ENCODE data around the gene GABRB3. TPM values are rescaled to one million over a fixed set of nuclear protein-coding genes. Genes with fewer than 3 reads are reported as not detected.

Gene GABRB3
- total and polyA plus RNA-seq, 2 experiments from 2014 or later, result 1.8 TPM

DNA sequence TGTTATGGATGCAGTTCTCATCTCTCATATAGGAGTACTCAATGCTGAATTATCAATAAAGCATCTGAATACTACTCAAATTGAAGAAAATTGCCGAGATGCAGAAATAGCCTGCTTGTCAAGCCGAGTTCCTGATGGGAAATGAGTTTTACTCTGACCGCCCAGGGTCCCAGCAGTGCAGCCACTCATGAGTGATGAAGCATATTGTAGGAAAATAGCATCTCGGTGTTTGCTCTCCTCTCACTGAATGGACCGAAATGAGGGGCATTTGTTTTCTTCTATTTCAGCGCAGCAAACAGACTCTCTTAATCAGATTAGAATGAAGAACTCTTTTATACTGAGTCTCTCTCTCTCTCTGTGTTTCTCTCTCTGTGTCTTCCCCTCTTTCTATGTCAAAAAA, 190.0 kb downstream of the GABRB3 start:
- WGBS (ENCODE audit: low lambda C conversion rate, missing lambda C conversion rate), result 91% methylated on average over 6 of the region's 6 CpGs
- Histone ChIP-seq H3K27me3 (no peaks in the 10 kb centered on the region), H3K9me2 (replicated peaks; ENCODE audit: insufficient read depth) (no peaks in the 10 kb centered on the region), H3K4me2 (no peak overlapping the region), H4K20me1 (ENCODE audit: insufficient read depth, poor library complexity, severe bottlenecking) (no peaks in the 10 kb centered on the region), H3K9me3 (ENCODE audit: low read depth) (no peaks in the 10 kb centered on the region), H3K36me3 (replicated peaks; ENCODE audit: insufficient read depth, low read depth) (no peaks in the 10 kb centered on the region), H2AFZ (no peak overlapping the region), H3K4me1 (ENCODE audit: insufficient read depth) (no peaks in the 10 kb centered on the region), H3K4me3 (no peak overlapping the region), H3K79me2 (no peaks in the 10 kb centered on the region), H3K27ac (no peak overlapping the region)
- TF ChIP-seq EZH2 (IDR thresholded peaks at IDR 0.05; ENCODE audit: borderline replicate concordance) (no peak), EZH2phosphoT487 (IDR thresholded peaks at IDR 0.05; ENCODE audit: low read depth, severe bottlenecking, unreplicated experiment) (no peak)
- TF ChIP-seq, protein P1, sequence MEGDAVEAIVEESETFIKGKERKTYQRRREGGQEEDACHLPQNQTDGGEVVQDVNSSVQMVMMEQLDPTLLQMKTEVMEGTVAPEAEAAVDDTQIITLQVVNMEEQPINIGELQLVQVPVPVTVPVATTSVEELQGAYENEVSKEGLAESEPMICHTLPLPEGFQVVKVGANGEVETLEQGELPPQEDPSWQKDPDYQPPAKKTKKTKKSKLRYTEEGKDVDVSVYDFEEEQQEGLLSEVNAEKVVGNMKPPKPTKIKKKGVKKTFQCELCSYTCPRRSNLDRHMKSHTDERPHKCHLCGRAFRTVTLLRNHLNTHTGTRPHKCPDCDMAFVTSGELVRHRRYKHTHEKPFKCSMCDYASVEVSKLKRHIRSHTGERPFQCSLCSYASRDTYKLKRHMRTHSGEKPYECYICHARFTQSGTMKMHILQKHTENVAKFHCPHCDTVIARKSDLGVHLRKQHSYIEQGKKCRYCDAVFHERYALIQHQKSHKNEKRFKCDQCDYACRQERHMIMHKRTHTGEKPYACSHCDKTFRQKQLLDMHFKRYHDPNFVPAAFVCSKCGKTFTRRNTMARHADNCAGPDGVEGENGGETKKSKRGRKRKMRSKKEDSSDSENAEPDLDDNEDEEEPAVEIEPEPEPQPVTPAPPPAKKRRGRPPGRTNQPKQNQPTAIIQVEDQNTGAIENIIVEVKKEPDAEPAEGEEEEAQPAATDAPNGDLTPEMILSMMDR (IDR thresholded peaks at IDR 0.05; ENCODE audit: poor library complexity), result no peak
- DNase-seq (ENCODE audit: low spot score), result no peak

DNA sequence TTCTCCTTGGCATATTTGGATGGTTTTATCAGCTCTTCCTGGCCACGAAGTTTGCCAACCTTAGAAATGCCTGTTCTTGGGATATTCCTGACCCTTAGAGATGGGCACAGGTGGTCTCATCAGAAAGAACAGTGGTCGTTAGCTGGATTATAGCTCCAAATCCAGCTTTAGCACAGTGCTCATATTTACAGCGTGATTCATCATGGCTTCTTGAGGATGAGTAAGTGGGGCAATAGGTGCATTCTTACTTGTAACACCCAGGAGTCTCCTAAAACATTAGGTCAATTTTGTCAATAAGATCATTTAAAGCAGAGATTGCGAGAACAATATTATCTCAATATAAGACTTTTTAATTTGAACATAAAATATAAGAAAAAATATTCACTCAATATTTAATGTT, 191.9 kb downstream of the GABRB3 start:
- H3K4me3 ChIP-seq, result no peak overlapping the region
- H3K9me2 ChIP-seq (replicated peaks; ENCODE audit: insufficient read depth), result no peaks in the 10 kb centered on the region
- no peak overlapping the region for H3K27ac ChIP-seq
- H4K20me1 ChIP-seq (ENCODE audit: insufficient read depth, poor library complexity, severe bottlenecking), result no peaks in the 10 kb centered on the region
- no peaks in the 10 kb centered on the region for H3K4me1 ChIP-seq (ENCODE audit: insufficient read depth)
- no peaks in the 10 kb centered on the region for H3K79me2 ChIP-seq
- no peaks in the 10 kb centered on the region for H3K27me3 ChIP-seq
- no peak overlapping the region for H2AFZ ChIP-seq
- no peaks in the 10 kb centered on the region for H3K36me3 ChIP-seq (replicated peaks; ENCODE audit: insufficient read depth, low read depth)
- TF ChIP-seq EZH2phosphoT487 (IDR thresholded peaks at IDR 0.05; ENCODE audit: low read depth, severe bottlenecking, unreplicated experiment), result no peak
- TF ChIP-seq, protein P1 (IDR thresholded peaks at IDR 0.05; ENCODE audit: poor library complexity), result no peak
- TF ChIP-seq EZH2 (IDR thresholded peaks at IDR 0.05; ENCODE audit: borderline replicate concordance), result no peak
- H3K4me2 ChIP-seq, result no peak overlapping the region
- no peaks in the 10 kb centered on the region for H3K9me3 ChIP-seq (ENCODE audit: low read depth)
- no peak for DNase-seq (ENCODE audit: low spot score)
- WGBS (ENCODE audit: low lambda C conversion rate, missing lambda C conversion rate), result 57% methylated on average over 4 of the region's 4 CpGs

DNA sequence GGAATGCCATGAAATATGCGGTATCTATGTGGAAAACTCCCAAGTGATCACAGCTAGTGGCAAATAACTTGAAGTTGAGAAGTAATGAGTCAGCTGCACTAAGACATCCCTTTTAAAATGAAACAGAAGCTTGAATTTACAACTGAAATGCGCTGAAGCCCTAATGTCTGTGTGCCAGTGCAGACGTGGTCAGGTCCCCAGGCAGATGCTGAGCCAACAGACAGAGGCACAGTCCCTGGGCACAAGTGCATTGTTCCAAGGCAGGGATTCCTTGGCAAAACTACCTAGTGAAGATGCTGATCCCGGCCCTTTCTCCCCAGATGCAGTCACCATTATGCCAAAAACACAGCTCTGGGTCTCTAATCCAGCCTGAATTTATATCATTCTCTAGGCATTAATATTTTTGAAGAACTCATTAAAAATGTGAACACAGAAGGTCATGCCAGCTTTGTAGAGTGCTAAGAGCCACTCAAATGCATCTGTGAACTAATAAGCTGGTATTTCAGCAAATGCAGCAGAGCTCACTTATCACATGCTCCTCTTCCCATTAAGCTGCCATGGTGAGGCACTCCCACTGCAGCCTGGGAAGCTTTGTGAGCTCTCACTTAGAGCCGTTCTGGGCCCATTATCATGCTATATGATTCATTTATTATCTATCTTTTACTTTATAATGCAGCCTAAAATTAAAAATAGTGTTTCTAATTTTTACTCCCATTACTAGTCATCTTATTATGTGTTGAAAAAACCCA, 200.1 kb downstream of the GABRB3 start:
- WGBS (ENCODE audit: low lambda C conversion rate, missing lambda C conversion rate), result 75% methylated on average over 5 of the region's 5 CpGs
- H3K9me2 ChIP-seq (replicated peaks; ENCODE audit: insufficient read depth), result no peaks in the 10 kb centered on the region
- no peak overlapping the region for H3K4me3 ChIP-seq
- no peak overlapping the region for H2AFZ ChIP-seq
- H4K20me1 ChIP-seq (ENCODE audit: insufficient read depth, poor library complexity, severe bottlenecking), result no peaks in the 10 kb centered on the region
- DNase-seq (ENCODE audit: low spot score), result no peak
- H3K4me2 ChIP-seq, result no peak overlapping the region
- H3K27me3 ChIP-seq, result no peaks in the 10 kb centered on the region
- H3K27ac ChIP-seq, result no peak overlapping the region
- no peak for TF ChIP-seq EZH2 (IDR thresholded peaks at IDR 0.05; ENCODE audit: borderline replicate concordance)
- TF ChIP-seq, protein P1 (IDR thresholded peaks at IDR 0.05; ENCODE audit: poor library complexity), result no peak
- TF ChIP-seq EZH2phosphoT487 (IDR thresholded peaks at IDR 0.05; ENCODE audit: low read depth, severe bottlenecking, unreplicated experiment), result no peak
- H3K9me3 ChIP-seq (ENCODE audit: low read depth), result no peaks in the 10 kb centered on the region
- no peaks in the 10 kb centered on the region for H3K4me1 ChIP-seq (ENCODE audit: insufficient read depth)
- no peaks in the 10 kb centered on the region for H3K79me2 ChIP-seq
- no peaks in the 10 kb centered on the region for H3K36me3 ChIP-seq (replicated peaks; ENCODE audit: insufficient read depth, low read depth)
